Neural progenitor cell (in vitro differentiated cells): ENCODE results near the gene TUBB2A. TPM values are rescaled to one million over a fixed set of nuclear protein-coding genes. Genes with fewer than 3 reads are reported as not detected.
A peak's percentile ranks its signal among the peaks of the same experiment; 100 is the strongest.
"Not testable (repeated sequence)": the region's sequence is repeated elsewhere in the genome, so short reads cannot be mapped to it uniquely, and the experiment has no call there.

Experiments used
- DNase-seq: peaks from one replicate; pipeline ENCODE4 v3.0.0-alpha.2; 2016; ENCODE audit warnings: low spot score
- H2AFZ ChIP-seq: fragments of 200-600 bp; sonication (generic); replicated peaks from 2 replicates; pipeline ENCODE4 v1.6.1; 2016; ENCODE audit warnings: antibody characterized with exemption
- H3F3A ChIP-seq: fragments of 200-600 bp; sonication (generic); 2 replicates; pipeline ENCODE4 v1.6.1; 2016; ENCODE audit warnings: antibody characterized with exemption, low read depth
- H3K27ac ChIP-seq: fragments of 200-600 bp; sonication (generic); 2 replicates; pipeline ENCODE4 v1.5.1; 2016; ENCODE audit warnings: mild to moderate bottlenecking
- H3K27me3 ChIP-seq: fragments of 200-600 bp; sonication (generic); 2 replicates; pipeline ENCODE4 v1.6.1; 2016; ENCODE audit warnings: mild to moderate bottlenecking, moderate library complexity
- H3K36me3 ChIP-seq: fragments of 200-600 bp; sonication (generic); 2 replicates; pipeline ENCODE4 v1.5.1; 2016
- H3K4me1 ChIP-seq: fragments of 200-600 bp; sonication (generic); 2 replicates; pipeline ENCODE4 v1.6.1; 2016; ENCODE audit warnings: mixed run types
- H3K4me2 ChIP-seq: fragments of 200-600 bp; sonication (generic); 2 replicates; pipeline ENCODE4 v1.6.1; 2016
- H3K4me3 ChIP-seq: fragments of 200-600 bp; sonication (generic); 2 replicates; pipeline ENCODE4 v1.5.1; 2016
- H3K79me2 ChIP-seq: fragments of 200-600 bp; sonication (generic); 2 replicates; pipeline ENCODE4 v1.6.1; 2016; ENCODE audit warnings: low read depth
- H3K9ac ChIP-seq: fragments of 200-600 bp; sonication (generic); 2 replicates; pipeline ENCODE4 v1.6.1; 2016
- H3K9me3 ChIP-seq: fragments of 200-600 bp; sonication (generic); 2 replicates; pipeline ENCODE4 v1.5.1; 2016; ENCODE audit warnings: low read depth
- H4K20me1 ChIP-seq: fragments of 200-600 bp; sonication (generic); 2 replicates; pipeline ENCODE4 v1.6.1; 2016; ENCODE audit warnings: low read depth
- H3K27ac Mint-ChIP-seq: 3 replicates; pipeline ENCODE4 v1.8.0; 2021; ENCODE audit warnings: mixed read lengths
- H3K27me3 Mint-ChIP-seq: 2 replicates; pipeline ENCODE4 v1.8.0; 2022; ENCODE audit warnings: low read depth, mild to moderate bottlenecking, inconsistent platforms, moderate library complexity, mixed read lengths; ENCODE audit not compliant: insufficient read depth
- H3K36me3 Mint-ChIP-seq: 3 replicates; pipeline ENCODE4 v1.8.0; 2021; ENCODE audit warnings: mixed read lengths
- H3K4me1 Mint-ChIP-seq: 3 replicates; pipeline ENCODE4 v1.8.0; 2021; ENCODE audit warnings: mixed read lengths
- H3K4me3 Mint-ChIP-seq: 3 replicates; pipeline ENCODE4 v1.8.0; 2021; ENCODE audit warnings: mild to moderate bottlenecking, moderate library complexity, mixed read lengths
- H3K9me3 Mint-ChIP-seq: 3 replicates; pipeline ENCODE4 v1.8.0; 2020; ENCODE audit warnings: mixed read lengths
- CTCF ChIP-seq: fragments of 200-600 bp; sonication (generic); IDR thresholded peaks from 2 replicates; pipeline ENCODE4 v1.5.1; 2017; ENCODE audit warnings: antibody characterized with exemption, mild to moderate bottlenecking
- EZH2 ChIP-seq: fragments of 200-600 bp; sonication (generic); IDR thresholded peaks from 2 replicates; pipeline ENCODE4 v1.6.1; 2017; ENCODE audit warnings: antibody characterized with exemption, mild to moderate bottlenecking, moderate library complexity
- EZH2phosphoT487 ChIP-seq: fragments of 200-600 bp; sonication (generic); IDR thresholded peaks from 2 replicates; pipeline ENCODE4 v1.6.1; 2017; ENCODE audit warnings: antibody characterized with exemption
- total RNA-seq: library from RNA; depleted of rRNA; stranded (reverse); fragments of >200 nt; gene quantifications from 2 replicates; pipeline ENCODE4 v1.2.3, GENCODE V29; 2015; ENCODE audit warnings: low replicate concordance

TUBB2A gene
- total RNA-seq, 1 donor from 2014 or later, result 57.9 TPM

GRCh38 chr6:3175715-3176402 is 18.5 kb upstream of the TUBB2A start:
- H3K27ac ChIP-seq, result no peak overlapping the region
- no peak overlapping the region for H3K9ac ChIP-seq

GRCh38 chr6:3173636-3174089 is 16.3 kb upstream of the TUBB2A start:
- H3K27ac ChIP-seq, H3K4me1 ChIP-seq, H3K27me3 Mint-ChIP-seq, H3K9me3 ChIP-seq, H3K9ac ChIP-seq, H2AFZ ChIP-seq, H3F3A ChIP-seq, H3K27me3 ChIP-seq, H3K79me2 ChIP-seq, H3K36me3 Mint-ChIP-seq, H3K4me3 Mint-ChIP-seq, DNase-seq, H3K4me3 ChIP-seq, H4K20me1 ChIP-seq, H3K27ac Mint-ChIP-seq, H3K36me3 ChIP-seq, H3K4me2 ChIP-seq: not testable (repeated sequence)
- peaks cover 13% of the 10 kb centered on the region for H3K9me3 Mint-ChIP-seq
- H3K4me1 Mint-ChIP-seq, result peaks cover 35% of the 10 kb centered on the region

More at GRCh38 chr6:3175715-3176402, 18.5 kb upstream of the TUBB2A start:
- TF ChIP-seq EZH2, result no peak
- no peak for TF ChIP-seq CTCF
- TF ChIP-seq EZH2phosphoT487, result no peak
- Histone ChIP-seq H3K36me3 (no peaks in the 10 kb centered on the region), H3K4me3 (no peak overlapping the region), H3K27me3 (no peaks in the 10 kb centered on the region), H3F3A (no peaks in the 10 kb centered on the region), H3K79me2 (no peaks in the 10 kb centered on the region), H3K4me2 (no peak overlapping the region), H4K20me1 (no peaks in the 10 kb centered on the region), H2AFZ (no peak overlapping the region), H3K4me1 (no peaks in the 10 kb centered on the region), H3K9me3 (no peaks in the 10 kb centered on the region)
- Mint-ChIP-seq H3K36me3 (peaks cover 9% of the 10 kb centered on the region), H3K4me1 (peaks cover 44% of the 10 kb centered on the region), H3K4me3 (peak overlapping the region; percentile 7), H3K9me3 (peaks cover 13% of the 10 kb centered on the region), H3K27me3 (peaks cover 2% of the 10 kb centered on the region), H3K27ac (peak overlapping the region; percentile 0)
- no peak for DNase-seq

GRCh38 chr6:3172789-3173188 is 15.4 kb upstream of the TUBB2A start:
- H4K20me1 ChIP-seq, DNase-seq, H3K36me3 Mint-ChIP-seq, H3K27ac Mint-ChIP-seq, H3K27ac ChIP-seq, H3K4me3 ChIP-seq, H3F3A ChIP-seq, H3K27me3 Mint-ChIP-seq, H3K27me3 ChIP-seq, H3K36me3 ChIP-seq, H3K79me2 ChIP-seq, H3K4me3 Mint-ChIP-seq, H3K9me3 ChIP-seq, H3K4me2 ChIP-seq, H2AFZ ChIP-seq, H3K9ac ChIP-seq, H3K4me1 ChIP-seq: not testable (repeated sequence)
- Mint-ChIP-seq H3K9me3 (peaks cover 14% of the 10 kb centered on the region), H3K4me1 (peaks cover 31% of the 10 kb centered on the region)

- Mint-ChIP-seq H3K9me3 (peaks cover 15% of the 10 kb centered on the region), H3K4me1 (peaks cover 22% of the 10 kb centered on the region), H3K4me3 (peak overlapping the region; percentile 17)
- H3K27me3 ChIP-seq, H3K4me3 ChIP-seq, H3K27me3 Mint-ChIP-seq, H3K27ac Mint-ChIP-seq, H3K27ac ChIP-seq, H3K36me3 ChIP-seq, DNase-seq, H3K9ac ChIP-seq, H2AFZ ChIP-seq, H3K9me3 ChIP-seq, H3K4me2 ChIP-seq, H3K79me2 ChIP-seq, H4K20me1 ChIP-seq, H3K36me3 Mint-ChIP-seq: not testable (repeated sequence)
- peaks cover 15% of the 10 kb centered on the region for H3F3A ChIP-seq
- peaks cover 19% of the 10 kb centered on the region for H3K4me1 ChIP-seq
Observed at GRCh38 chr6:3171313-3172175, 14.2 kb upstream of the TUBB2A start.

- H3K27ac ChIP-seq, H3K4me2 ChIP-seq, H3K79me2 ChIP-seq, H3K4me3 ChIP-seq, H3K27me3 Mint-ChIP-seq, H3K4me3 Mint-ChIP-seq, H3K9ac ChIP-seq, H3K27me3 ChIP-seq, H2AFZ ChIP-seq, H3K36me3 Mint-ChIP-seq, H3K36me3 ChIP-seq, H3K27ac Mint-ChIP-seq, H3K9me3 ChIP-seq, H4K20me1 ChIP-seq, DNase-seq: not testable (repeated sequence)
- H3F3A ChIP-seq, result peaks cover 24% of the 10 kb centered on the region
- H3K9me3 Mint-ChIP-seq, result peaks cover 15% of the 10 kb centered on the region
- H3K4me1 ChIP-seq, result peaks cover 28% of the 10 kb centered on the region
- H3K4me1 Mint-ChIP-seq, result peaks cover 13% of the 10 kb centered on the region
Observed at GRCh38 chr6:3170676-3171075, 13.3 kb upstream of the TUBB2A start.

GRCh38 chr6:3168046-3168445 is 10.7 kb upstream of the TUBB2A start:
- not testable (repeated sequence) for H3K36me3 ChIP-seq, H3K9ac ChIP-seq, H3K27me3 Mint-ChIP-seq, H3K79me2 ChIP-seq, H3K4me3 Mint-ChIP-seq, H2AFZ ChIP-seq, H3K27ac ChIP-seq, H3K27me3 ChIP-seq, H4K20me1 ChIP-seq, DNase-seq, H3K9me3 ChIP-seq, H3K4me3 ChIP-seq, H3K36me3 Mint-ChIP-seq
- H3K4me1 ChIP-seq, result peaks cover 44% of the 10 kb centered on the region
- peak overlapping the region; percentile 27 for H3K4me2 ChIP-seq
- Mint-ChIP-seq H3K4me1 (peaks cover 12% of the 10 kb centered on the region), H3K9me3 (peaks cover 11% of the 10 kb centered on the region), H3K27ac (peak overlapping the region; percentile 97)
- H3F3A ChIP-seq, result peaks cover 50% of the 10 kb centered on the region
